HCT116 (cell line): ENCODE results near the gene RPL11. TPM values are rescaled to one million over a fixed set of nuclear protein-coding genes. Genes with fewer than 3 reads are reported as not detected.
A peak's percentile ranks its signal among the peaks of the same experiment; 100 is the strongest.

Experiments
- ATAC-seq: fragments of 200-7000 bp; cut with Tn5 transposase; 2 replicates; pipeline ENCODE4 v1.9.1; 2020; ENCODE audit warnings: mild to moderate bottlenecking, moderate library complexity
- BruUV-seq: library from RNA; stranded (reverse); fragments of 400-500 nt; replicated peaks from 2 replicates; lab custom pipeline; 2021; lab: Mats Ljungman, UMichigan
- CTCF ChIA-PET: fragments of 300-600 bp; sonication (Branson Sonifier 250); formaldehyde crosslinking; loops from one replicate; lab custom pipeline; 2021; ENCODE audit warnings: antibody characterized with exemption; lab: Charles Lee
- POLR2A ChIA-PET: fragments of 300-600, 350-600 bp; sonication (Branson Sonifier 250); formaldehyde crosslinking; loops from one replicate; lab custom pipeline; 2021; ENCODE audit warnings: antibody characterized with exemption; lab: Charles Lee
- RAD21 ChIA-PET, 2 experiments: fragments of 300-600 bp; sonication (Branson Sonifier 250); formaldehyde crosslinking; loops; one replicate each; lab custom pipeline; 2023; ENCODE audit warnings: low total read pairs in 2 of 2; ENCODE audit not compliant: uncharacterized antibody in 2 of 2, unreplicated experiment in 2 of 2, low non-redundant PET in 1 of 2; lab: Charles Lee
- DNase-seq: peaks from one replicate; pipeline ENCODE4 v3.0.0-alpha.2; 2010; ENCODE audit warnings: low read depth, low spot score
- H2AFZ ChIP-seq: fragments of 200-600 bp; shearing (Covaris generic), sonication (generic); 2 replicates; pipeline ENCODE4 v1.6.1; 2017; ENCODE audit warnings: low read depth, mixed run types, mixed read lengths, antibody characterized with exemption, low read length; ENCODE audit not compliant: poor library complexity, severe bottlenecking
- H3K27ac ChIP-seq: 2 replicates; pipeline ENCODE4 v1.5.1; 2012; ENCODE audit warnings: low read depth, low read length
- H3K27me3 ChIP-seq: fragments of 200-600 bp; sonication (generic); 2 replicates; pipeline ENCODE4 v1.6.1; 2016; ENCODE audit warnings: mixed run types, low read length, mixed read lengths; ENCODE audit not compliant: insufficient read depth
- H3K36me3 ChIP-seq, 2 experiments: fragments of 200-500 bp in 1 of 2; fragments of 200-600 bp in 1 of 2; sonication (Bioruptor generic) in 1 of 2; sonication (generic) in 1 of 2; 2 replicates each; pipeline versions ENCODE4 v1.5.1 to v1.6.1; 2014 to 2016; ENCODE audit warnings: low read length in 2 of 2, inconsistent platforms in 1 of 2, mixed read lengths in 1 of 2, mixed run types in 1 of 2; ENCODE audit not compliant: insufficient read depth in 2 of 2, control insufficient read depth in 1 of 2
- H3K4me1 ChIP-seq, 2 experiments: fragments of 200-600 bp in 1 of 2; sonication (generic) in 1 of 2; 2 replicates each; pipeline versions ENCODE4 v1.5.1 to v1.6.1; 2012 to 2017; ENCODE audit warnings: low read length in 2 of 2, inconsistent platforms in 1 of 2, mild to moderate bottlenecking in 1 of 2, mixed read lengths in 1 of 2, mixed run types in 1 of 2, moderate library complexity in 1 of 2; ENCODE audit not compliant: insufficient read depth in 2 of 2, control insufficient read depth in 1 of 2
- H3K4me2 ChIP-seq: fragments of 200-600 bp; sonication (generic); 2 replicates; pipeline ENCODE4 v1.6.1; 2017; ENCODE audit warnings: mixed run types, low read length, mixed read lengths
- H3K4me3 ChIP-seq, 2 experiments: fragments of 200-600 bp in 1 of 2; sonication (generic) in 1 of 2; replicated peaks in 1 of 2; 2 replicates each; pipeline ENCODE4 v1.5.1; 2011 to 2016; ENCODE audit warnings: low read length in 2 of 2, control low read depth in 1 of 2, low read depth in 1 of 2, mild to moderate bottlenecking in 1 of 2, mixed read lengths in 1 of 2, mixed run types in 1 of 2
- H3K79me2 ChIP-seq: fragments of 200-600 bp; sonication (generic); 2 replicates; pipeline ENCODE4 v1.6.1; 2017; ENCODE audit warnings: mild to moderate bottlenecking, mixed run types, low read length, moderate library complexity, mixed read lengths; ENCODE audit not compliant: insufficient read depth
- H3K9ac ChIP-seq: fragments of 200-600 bp; sonication (generic); 2 replicates; pipeline ENCODE4 v1.6.1; 2016; ENCODE audit warnings: low read length, mixed read lengths
- H3K9me2 ChIP-seq: fragments of 200-600 bp; sonication (generic), shearing (Covaris generic); 2 replicates; pipeline ENCODE4 v1.6.1; 2017; ENCODE audit warnings: mixed run types, mild to moderate bottlenecking, moderate library complexity; ENCODE audit not compliant: insufficient read depth
- H3K9me3 ChIP-seq, 2 experiments: fragments of 200-500 bp in 1 of 2; fragments of 200-600 bp in 1 of 2; sonication (Bioruptor generic) in 1 of 2; sonication (generic) in 1 of 2; 2 replicates each; pipeline ENCODE4 v1.6.1; 2014 to 2017; ENCODE audit warnings: low read length in 2 of 2, mixed read lengths in 2 of 2, inconsistent platforms in 1 of 2, low read depth in 1 of 2, mild to moderate bottlenecking in 1 of 2, mixed run types in 1 of 2, moderate library complexity in 1 of 2; ENCODE audit not compliant: control insufficient read depth in 1 of 2, insufficient read depth in 1 of 2
- H4K20me1 ChIP-seq: fragments of 200-600 bp; sonication (generic), shearing (Covaris generic); 2 replicates; pipeline ENCODE4 v1.6.1; 2017; ENCODE audit warnings: mixed run types, mild to moderate bottlenecking, moderate library complexity; ENCODE audit not compliant: insufficient read depth
- CBX3 ChIP-seq: IDR thresholded peaks from 2 replicates; pipeline ENCODE4 v1.6.1; 2012; ENCODE audit warnings: low read depth
- CEBPB ChIP-seq: IDR thresholded peaks from 2 replicates; pipeline ENCODE4 v1.6.1; 2012; ENCODE audit warnings: low read depth
- CTCF ChIP-seq, 3 experiments: fragments of 200-600 bp in 1 of 3; sonication (generic) in 1 of 3; IDR thresholded peaks in 2 of 3; conservative IDR thresholded peaks in 1 of 3; 2 replicates each; pipeline ENCODE4 v1.5.1; 2012 to 2017; ENCODE audit warnings: low read depth in 2 of 3, low read length in 2 of 3, antibody characterized with exemption in 1 of 3, borderline replicate concordance in 1 of 3, control low read depth in 1 of 3, mild to moderate bottlenecking in 1 of 3, mixed read lengths in 1 of 3, mixed run types in 1 of 3, moderate library complexity in 1 of 3; ENCODE audit not compliant: insufficient read depth in 1 of 3
- SIN3A ChIP-seq: IDR thresholded peaks from 2 replicates; pipeline ENCODE4 v1.6.1; 2012; ENCODE audit warnings: low read depth
- SRF ChIP-seq: IDR thresholded peaks from 2 replicates; pipeline ENCODE4 v1.6.1; 2012; ENCODE audit warnings: low read depth
- intact Hi-C: fragments of 100-400 bp; cut with micrococcal nuclease; formaldehyde crosslinking; loops from 2 replicates; pipeline ENCODE4 v1.10.0; 2022
- total RNA-seq: library from RNA; stranded (reverse); gene quantifications from one replicate; pipeline ENCODE4 v1.2.1, GENCODE V29; 2021; ENCODE audit not compliant: unreplicated experiment

The RPL11 gene
- total RNA-seq, 1 experiment from 2014 or later = 1,262 TPM

- Histone ChIP-seq H3K9ac (no peak overlapping the region), H4K20me1 (peaks cover 3% of the 10 kb centered on the region; the same call in 1 of the 2 replicates), H3K4me3 (no peak overlapping the region), H3K79me2 (peaks cover 40% of the 10 kb centered on the region), H3K27ac (no peak overlapping the region), H3K9me3 (no peaks in the 10 kb centered on the region), H3K4me1 (peaks cover 0 to 11% of the 10 kb centered on the region in 2 experiments; a peak in 2 of 4 replicates), H3K9me2 (no peaks in the 10 kb centered on the region), H3K4me2 (peak overlapping the region; percentile 42; the same call in 1 of the 2 replicates), H2AFZ (no peak overlapping the region), H3K36me3 (no peaks in the 10 kb centered on the region), H3K27me3 (no peaks in the 10 kb centered on the region)
- ChIA-PET CTCF (interaction anchor here (0.9 kb wide), 1 partner anchor 14 kb away, joined by 4 read pairs; no protein-coding TSS in a partner anchor), POLR2A (interaction anchor here (2.2 kb wide), 1 partner anchor 27 kb away, joined by 6 read pairs; the partner anchor contains the start of gene RPL11), RAD21 (no interaction called here)
- DNase-seq (peak; percentile 56), ATAC-seq (peak; percentile 99)
- intact Hi-C loops = no loop called here
- BruUV-seq = no TSS peak
- TF ChIP-seq CBX3 = 0 out of 2 replicates have a peak, but pooled peaks have one; percentile 24
- no peak for TF ChIP-seq SRF
- peak; percentile 13 to 77 (median 73); a peak in 4 of 6 replicates for TF ChIP-seq CTCF (IDR thresholded peaks at IDR 0.05 in 2 of 3, conservative IDR thresholded peaks at IDR 0.05 in 1 of 3; ENCODE audit: borderline replicate concordance in 1 of 3, insufficient read depth in 1 of 3, low read depth in 2 of 3, low read length in 2 of 3)
Observed at GRCh38 chr1:23718482-23718881, 26.9 kb downstream of the RPL11 start.

GRCh38 chr1:23719162-23719820, 27.7 kb downstream of the RPL11 start:
- CTCF ChIA-PET = no interaction called here
- Histone ChIP-seq H3K9me3 (no peaks in the 10 kb centered on the region), H2AFZ (no peak overlapping the region), H3K36me3 (no peaks in the 10 kb centered on the region), H3K79me2 (peaks cover 37% of the 10 kb centered on the region; the same call in 1 of the 2 replicates), H3K9ac (no peak overlapping the region), H3K27ac (no peak overlapping the region), H3K4me3 (no peak overlapping the region), H4K20me1 (peaks cover 3% of the 10 kb centered on the region; the same call in 1 of the 2 replicates), H3K4me1 (peaks cover 0 to 11% of the 10 kb centered on the region in 2 experiments; a peak in 2 of 4 replicates), H3K9me2 (no peaks in the 10 kb centered on the region), H3K4me2 (no peak overlapping the region), H3K27me3 (no peaks in the 10 kb centered on the region)
- BruUV-seq = no TSS peak
- intact Hi-C loops = no loop called here
- RAD21 ChIA-PET = no interaction called here
- TF ChIP-seq SIN3A (no peak), CEBPB (no peak)
- DNase-seq = no peak
- ATAC-seq = no peak
- POLR2A ChIA-PET = no interaction called here
